ENCODE data around the gene ZNRF3. TPM values are rescaled to one million over a fixed set of nuclear protein-coding genes. Genes with fewer than 3 reads are reported as not detected.
A peak's percentile ranks its signal among the peaks of the same experiment; 100 is the strongest.
"Not testable (repeated sequence)": the region's sequence is repeated elsewhere in the genome, so short reads cannot be mapped to it uniquely, and the experiment has no call there.

ZNRF3 gene
- total RNA-seq, 1 experiment from 2014 or later, result 9.7 TPM

DNA sequence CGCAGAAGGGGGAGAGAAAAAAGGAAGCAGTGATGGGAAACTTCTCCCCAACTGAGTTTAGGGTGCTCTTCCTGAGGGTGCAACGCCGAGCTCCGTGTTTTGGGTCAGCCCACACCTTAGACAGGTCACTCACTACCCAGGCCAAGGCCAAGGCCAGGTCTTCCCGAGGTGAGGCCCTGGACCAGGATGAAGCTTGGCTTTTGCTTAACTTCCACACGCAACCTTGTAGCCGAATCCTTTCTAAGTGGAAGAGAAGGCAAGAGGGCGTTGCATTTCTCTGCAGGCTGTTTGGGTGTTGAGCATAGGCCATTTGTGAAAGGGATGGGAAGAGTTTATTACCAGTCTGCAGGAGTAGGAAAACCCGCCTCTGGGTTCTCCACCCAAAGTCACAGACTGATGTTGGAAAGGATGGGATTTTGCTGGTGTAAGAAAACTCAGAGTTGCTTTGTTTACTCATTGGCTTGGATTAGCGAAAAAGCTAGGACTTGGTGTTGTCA is 191.0 kb downstream of the ZNRF3 start:
- H3K36me3 ChIP-seq, result no peaks in the 10 kb centered on the region
- H3K9me3 ChIP-seq (replicated peaks), result no peaks in the 10 kb centered on the region
- H3K27me3 ChIP-seq, result no peaks in the 10 kb centered on the region
- no peak for DNase-seq
- H3K4me3 ChIP-seq, result peak overlapping the region; percentile 89
- peaks cover 18% of the 10 kb centered on the region for H3K4me1 ChIP-seq
- peak overlapping the region; percentile 70; the same call in 1 of the 2 replicates for H3K27ac ChIP-seq

DNA sequence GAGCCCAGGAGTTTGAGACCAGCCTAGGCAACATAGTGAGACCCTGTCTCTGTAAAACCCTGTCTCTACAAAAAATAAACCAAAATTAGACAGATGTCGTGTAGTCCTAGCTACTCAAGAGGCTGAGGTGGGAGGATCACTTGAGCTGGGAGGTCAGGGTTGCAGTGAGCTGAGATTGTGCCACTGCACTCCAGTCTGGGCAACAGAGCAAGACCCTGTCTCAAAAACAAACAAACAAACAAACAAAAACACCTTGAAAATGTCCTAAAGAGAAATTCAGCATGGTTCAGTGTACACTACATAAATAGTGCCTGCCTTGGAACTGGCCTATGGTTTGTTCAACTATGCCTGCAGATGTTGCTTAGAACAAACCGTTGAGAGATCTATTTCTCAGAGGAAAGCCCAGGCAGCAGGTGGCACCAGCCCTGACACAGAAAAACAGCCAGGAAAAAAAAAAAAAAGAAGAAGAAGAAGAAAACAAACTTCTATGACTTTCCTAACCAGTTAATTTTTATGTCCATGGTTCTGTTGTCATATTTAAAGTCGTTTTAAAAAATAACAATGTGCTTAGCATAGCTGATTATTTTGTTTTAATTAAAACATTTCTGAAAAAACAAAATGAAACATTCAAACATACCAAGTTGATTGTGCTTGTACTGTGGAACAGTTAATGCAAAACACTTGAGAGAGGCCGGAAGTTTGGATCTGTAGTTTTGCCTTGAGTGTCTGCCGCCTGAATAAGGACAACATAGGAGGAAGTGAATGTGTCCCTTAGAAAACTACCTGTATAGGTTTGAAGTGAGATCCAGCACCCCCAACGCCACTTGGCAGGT is 194.9 kb downstream of the ZNRF3 start:
- H3K9me3 ChIP-seq (replicated peaks), result no peaks in the 10 kb centered on the region
- no peak overlapping the region for H3K4me3 ChIP-seq
- H3K27me3 ChIP-seq, result no peaks in the 10 kb centered on the region
- H3K36me3 ChIP-seq, result no peaks in the 10 kb centered on the region
- peak overlapping the region; percentile 93 for H3K27ac ChIP-seq
- DNase-seq, result peak; percentile 32 to 66
- peaks cover 42% of the 10 kb centered on the region for H3K4me1 ChIP-seq

DNA sequence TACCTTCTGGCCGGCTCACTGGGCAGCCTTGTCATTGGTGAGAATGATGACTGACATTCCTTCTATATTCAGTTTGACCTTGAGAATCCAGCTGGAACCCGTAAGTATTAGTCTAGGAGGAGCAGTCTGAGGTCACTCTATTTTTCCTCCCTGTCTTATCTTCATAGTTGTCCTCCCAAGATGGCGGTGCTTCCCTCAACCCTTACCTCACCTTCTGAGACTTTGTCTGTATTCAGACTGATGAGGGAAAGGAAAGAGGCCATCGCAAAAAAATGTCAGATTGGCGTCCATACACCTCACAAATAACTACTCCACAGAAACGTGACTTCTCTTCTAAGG is 195.5 kb downstream of the ZNRF3 start:
- Histone ChIP-seq H3K4me1 (peaks cover 48% of the 10 kb centered on the region), H3K27me3 (no peaks in the 10 kb centered on the region), H3K9me3 (replicated peaks) (no peaks in the 10 kb centered on the region), H3K4me3 (no peak overlapping the region), H3K27ac (peak overlapping the region; percentile 93), H3K36me3 (no peaks in the 10 kb centered on the region)
- no peak for DNase-seq

DNA sequence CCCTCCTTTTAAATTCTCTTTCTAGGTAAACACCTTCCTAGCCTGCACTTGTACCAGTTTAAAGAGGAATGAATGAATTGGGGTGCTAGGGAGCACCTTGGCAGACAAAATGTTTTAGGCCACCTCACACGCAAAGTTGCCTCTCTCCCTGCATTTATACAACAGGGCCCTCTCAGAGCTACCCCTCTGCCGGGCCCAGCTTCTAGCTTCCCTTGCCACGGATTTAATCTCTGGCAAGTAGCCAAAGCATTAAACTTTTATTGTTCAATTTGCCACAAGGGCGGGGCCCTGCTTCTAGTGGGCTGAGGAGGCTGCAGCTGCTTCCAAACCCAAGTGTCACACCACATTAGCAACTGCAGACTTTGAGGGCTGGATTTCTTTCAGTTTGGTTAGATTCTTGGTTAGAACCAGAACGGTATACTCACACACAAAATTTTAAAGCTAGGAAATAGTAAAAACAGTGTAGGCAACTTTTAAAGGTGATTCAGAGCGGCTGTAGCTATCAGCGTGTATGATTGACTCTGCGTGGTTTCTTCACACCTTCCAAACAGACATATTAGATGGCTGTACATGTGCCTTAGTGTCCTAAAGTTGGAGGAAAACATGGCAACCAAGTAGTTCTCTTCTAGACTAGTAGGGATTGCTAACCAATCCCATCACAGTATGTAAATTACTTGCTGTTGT is 196.0 kb downstream of the ZNRF3 start:
- Histone ChIP-seq H3K27ac (peak overlapping the region; percentile 93), H3K27me3 (no peaks in the 10 kb centered on the region)
- peak; percentile 92 to 98 for DNase-seq

GRCh38 chr22:29080106-29080975 is 197.0 kb downstream of the ZNRF3 start:
- peak overlapping the region; percentile 93 for H3K27ac ChIP-seq
- H3K4me3 ChIP-seq, result no peak overlapping the region
- peaks cover 58% of the 10 kb centered on the region for H3K4me1 ChIP-seq
- peak; percentile 52 to 64 for DNase-seq
- H3K27me3 ChIP-seq, result no peaks in the 10 kb centered on the region
- no peaks in the 10 kb centered on the region for H3K36me3 ChIP-seq
- no peaks in the 10 kb centered on the region for H3K9me3 ChIP-seq (replicated peaks)

More for the DNA sequence above, 196.0 kb downstream of the ZNRF3 start:
- Histone ChIP-seq H3K36me3 (no peaks in the 10 kb centered on the region), H3K4me3 (no peak overlapping the region), H3K9me3 (replicated peaks) (no peaks in the 10 kb centered on the region), H3K4me1 (peaks cover 53% of the 10 kb centered on the region)

GRCh38 chr22:29081517-29082236 is 198.3 kb downstream of the ZNRF3 start:
- peaks cover 58% of the 10 kb centered on the region for H3K4me1 ChIP-seq
- H3K36me3 ChIP-seq, result 0 out of 2 replicates have a peak, but pooled peaks cover 2% of the 10 kb centered on the region
- H3K27ac ChIP-seq, result peak overlapping the region; percentile 14; the same call in 1 of the 2 replicates
- no peak for DNase-seq
- no peak overlapping the region for H3K4me3 ChIP-seq
- no peaks in the 10 kb centered on the region for H3K27me3 ChIP-seq
- no peaks in the 10 kb centered on the region for H3K9me3 ChIP-seq (replicated peaks)

GRCh38 chr22:29082826-29083545 is 199.6 kb downstream of the ZNRF3 start:
- peak overlapping the region; percentile 39; the same call in 1 of the 2 replicates for H3K27ac ChIP-seq
- no peak for DNase-seq
- H3K27me3 ChIP-seq, result no peaks in the 10 kb centered on the region
- H3K4me1 ChIP-seq, result peaks cover 51% of the 10 kb centered on the region
- 0 out of 2 replicates have a peak, but pooled peaks cover 2% of the 10 kb centered on the region for H3K36me3 ChIP-seq
- H3K4me3 ChIP-seq, result no peak overlapping the region
- H3K9me3 ChIP-seq (replicated peaks), result no peaks in the 10 kb centered on the region

DNA sequence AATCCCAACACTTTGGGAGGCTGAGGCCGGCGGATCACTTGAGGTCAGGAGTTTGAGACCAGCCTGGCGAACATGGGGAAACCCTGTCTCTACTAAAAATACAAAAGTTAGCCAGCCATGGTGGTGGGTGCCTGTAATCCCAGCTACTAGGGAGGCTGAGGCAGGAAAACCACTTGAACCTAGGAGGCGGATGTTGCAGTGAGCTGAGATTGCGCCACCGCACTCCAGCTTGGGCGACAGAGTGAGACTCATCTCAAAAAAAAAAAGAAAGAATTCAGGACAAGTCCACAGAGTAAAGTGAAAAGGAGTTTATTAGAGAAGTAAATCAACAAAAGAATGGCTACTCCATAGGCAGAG is 200.2 kb downstream of the ZNRF3 start:
- H3K27me3 ChIP-seq; H3K36me3 ChIP-seq; DNase-seq; H3K4me3 ChIP-seq; H3K9me3 ChIP-seq (replicated peaks): not testable (repeated sequence)
- H3K4me1 ChIP-seq, result peaks cover 46% of the 10 kb centered on the region
- H3K27ac ChIP-seq, result peak overlapping the region; percentile 39

GRCh38 chr22:29083933-29084591 is 200.7 kb downstream of the ZNRF3 start:
- Histone ChIP-seq H3K9me3 (replicated peaks) (no peaks in the 10 kb centered on the region), H3K4me3 (no peak overlapping the region), H3K4me1 (peaks cover 41% of the 10 kb centered on the region), H3K27ac (peak overlapping the region; percentile 39), H3K27me3 (no peaks in the 10 kb centered on the region), H3K36me3 (0 out of 2 replicates have a peak, but pooled peaks cover 2% of the 10 kb centered on the region)
- DNase-seq, result peak; percentile 23 to 46

GRCh38 chr22:29087012-29087411 is 203.6 kb downstream of the ZNRF3 start:
- Histone ChIP-seq H3K9me3 (replicated peaks) (no peaks in the 10 kb centered on the region), H3K4me3 (no peak overlapping the region), H3K27ac (no peak overlapping the region), H3K4me1 (peaks cover 19% of the 10 kb centered on the region), H3K27me3 (no peaks in the 10 kb centered on the region), H3K36me3 (0 out of 2 replicates have a peak, but pooled peaks cover 2% of the 10 kb centered on the region)
- no peak for DNase-seq

- peaks cover 25% of the 10 kb centered on the region for H3K4me1 ChIP-seq
- H3K27ac ChIP-seq, result no peak overlapping the region
- no peak overlapping the region for H3K4me3 ChIP-seq
- DNase-seq, result no peak
- no peaks in the 10 kb centered on the region for H3K9me3 ChIP-seq (replicated peaks)
- no peaks in the 10 kb centered on the region for H3K27me3 ChIP-seq
- 0 out of 2 replicates have a peak, but pooled peaks cover 2% of the 10 kb centered on the region for H3K36me3 ChIP-seq
Observed at GRCh38 chr22:29088809-29089208, 205.4 kb downstream of the ZNRF3 start.

DNA sequence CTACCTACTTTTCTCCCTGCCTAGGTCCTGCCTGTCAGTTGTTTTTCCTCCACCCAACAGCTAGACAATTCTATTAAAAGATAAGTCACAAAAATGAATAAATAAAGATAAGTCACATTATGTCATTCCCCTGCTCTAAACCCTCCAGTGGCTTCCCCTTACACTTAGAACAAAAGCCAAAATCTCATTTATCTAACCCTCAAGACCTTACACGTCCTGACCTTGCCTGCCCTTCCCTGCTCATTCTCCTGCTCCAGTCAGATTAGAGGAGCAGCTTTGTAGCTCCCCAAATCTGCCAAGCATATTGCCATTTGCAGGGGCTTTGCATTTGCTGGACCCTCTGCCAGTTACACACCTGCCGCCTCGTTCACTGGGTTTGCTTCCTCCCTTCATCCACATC is 206.1 kb downstream of the ZNRF3 start:
- DNase-seq, result no peak
- Histone ChIP-seq H3K36me3 (0 out of 2 replicates have a peak, but pooled peaks cover 2% of the 10 kb centered on the region), H3K9me3 (replicated peaks) (no peaks in the 10 kb centered on the region), H3K4me3 (no peak overlapping the region), H3K27ac (no peak overlapping the region), H3K27me3 (no peaks in the 10 kb centered on the region), H3K4me1 (peaks cover 24% of the 10 kb centered on the region)

- no peak overlapping the region for H3K27ac ChIP-seq
- peaks cover 6% of the 10 kb centered on the region for H3K36me3 ChIP-seq
- DNase-seq, result no peak
- H3K9me3 ChIP-seq (replicated peaks), result no peaks in the 10 kb centered on the region
- H3K27me3 ChIP-seq, result no peaks in the 10 kb centered on the region
- peaks cover 25% of the 10 kb centered on the region for H3K4me1 ChIP-seq
- H3K4me3 ChIP-seq, result no peak overlapping the region
Observed at GRCh38 chr22:29090039-29090438, 206.7 kb downstream of the ZNRF3 start.
